HG03460 (cell line): ENCODE results near the gene MUC12.
"Not testable (repeated sequence)": the region's sequence is repeated elsewhere in the genome, so short reads cannot be mapped to it uniquely, and the experiment has no call there.

ENCODE experiments used
- ATAC-seq: cut with Tn5 transposase; IDR thresholded peaks from one replicate; pipeline ENCODE4 v1.9.1; 2021; ENCODE audit not compliant: unreplicated experiment

Gene MUC12

GRCh38 chr7:101060992-101061391 lies 91.6 kb downstream of the MUC12 start:
- no peak for ATAC-seq

- not testable (repeated sequence) for ATAC-seq
These were observed 94.8 kb downstream of the MUC12 start for GRCh38 chr7:101064176-101064550.

- ATAC-seq = not testable (repeated sequence)
These were observed 95.8 kb downstream of the MUC12 start for GRCh38 chr7:101065162-101065561.

GRCh38 chr7:101066141-101066832 lies 96.9 kb downstream of the MUC12 start:
- no peak for ATAC-seq

GRCh38 chr7:101066833-101067177 lies 97.4 kb downstream of the MUC12 start:
- ATAC-seq = no peak

- no peak for ATAC-seq
These were observed 99.0 kb downstream of the MUC12 start for GRCh38 chr7:101068401-101068800.
